ENCODE results near the gene NCF4.
A peak's percentile ranks its signal among the peaks of the same experiment; 100 is the strongest.

Gene NCF4

DNA sequence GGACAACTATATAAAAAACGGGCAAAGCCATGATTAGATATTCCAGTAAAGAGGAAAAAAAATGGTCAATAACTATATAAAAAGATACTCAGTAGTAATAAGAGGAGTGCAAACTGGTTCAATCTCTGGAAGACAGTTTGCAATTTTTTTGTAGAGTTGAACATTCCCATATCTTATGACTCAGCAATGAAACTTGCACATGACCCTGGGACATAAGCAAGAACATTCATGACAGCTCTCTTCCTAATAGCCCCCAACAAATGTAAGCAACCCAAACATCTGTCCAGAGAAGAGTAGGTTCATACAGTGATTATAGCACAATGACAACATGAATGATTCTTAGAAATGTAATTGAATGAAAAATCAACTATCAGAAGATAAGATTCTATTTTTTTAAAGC, 30.8 kb downstream of the NCF4 start:
- Mint-ChIP-seq H3K27ac (no peak overlapping the region), H3K4me1 (peaks cover 20% of the 10 kb centered on the region), H3K4me3 (no peak overlapping the region), H3K27me3 (peaks cover 41% of the 10 kb centered on the region), H3K9me3 (peaks cover 7 to 20% of the 10 kb centered on the region in 2 donors)
- ATAC-seq: no peak
- DNase-seq: no peak

DNA sequence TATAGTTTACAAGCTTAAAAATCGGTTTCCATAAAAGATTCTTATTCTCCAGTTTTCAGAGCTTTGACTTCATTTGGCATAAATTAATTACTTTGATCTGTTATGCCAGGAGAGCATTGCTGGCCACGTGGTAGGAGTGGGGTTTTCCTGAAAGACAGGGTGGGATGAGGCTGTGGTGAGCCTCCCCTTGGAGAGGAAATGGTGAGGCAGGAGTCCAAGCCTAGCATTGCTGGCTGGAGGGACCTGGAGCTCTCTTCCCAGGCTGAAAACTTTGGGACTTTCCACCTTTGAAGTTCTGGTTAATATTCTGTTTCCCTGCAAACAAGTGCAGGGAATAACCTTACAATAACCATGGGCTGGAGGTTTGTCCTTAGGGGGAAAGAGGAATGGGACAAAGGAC, 31.5 kb downstream of the NCF4 start:
- Mint-ChIP-seq H3K4me3 (no peak overlapping the region), H3K27ac (peak overlapping the region; percentile 28 to 68)
- DNase-seq: no peak

DNA sequence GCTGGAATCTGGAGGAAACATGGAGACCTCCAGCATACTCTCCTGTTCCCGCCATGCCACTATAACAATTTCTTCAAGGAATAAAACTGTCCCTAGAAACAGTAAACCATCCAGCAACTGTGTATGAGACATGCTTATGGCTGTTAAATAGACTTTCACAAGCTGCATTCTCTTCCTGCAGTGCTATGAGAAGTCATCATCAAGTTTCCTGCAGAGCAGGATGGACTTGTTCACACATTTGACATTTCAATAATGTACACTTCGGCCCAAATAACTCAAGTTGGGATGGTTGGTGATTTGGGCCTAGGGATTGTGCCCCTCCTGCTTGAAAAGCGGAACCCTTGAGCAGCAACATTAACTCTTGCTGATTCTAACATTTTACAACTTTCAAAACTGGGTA, 32.5 kb downstream of the NCF4 start:
- Mint-ChIP-seq H3K4me1 (peaks cover 15% of the 10 kb centered on the region), H3K27me3 (peaks cover 36% of the 10 kb centered on the region), H3K27ac (no peak overlapping the region), H3K4me3 (no peak overlapping the region), H3K9me3 (peaks cover 7 to 21% of the 10 kb centered on the region in 2 donors)
- DNase-seq (no peak), ATAC-seq (no peak)

More for the DNA sequence above, 31.5 kb downstream of the NCF4 start:
- ATAC-seq: no peak
- Mint-ChIP-seq H3K9me3 (peaks cover 7 to 21% of the 10 kb centered on the region in 2 donors), H3K4me1 (peaks cover 18% of the 10 kb centered on the region), H3K27me3 (peaks cover 43% of the 10 kb centered on the region)

DNA sequence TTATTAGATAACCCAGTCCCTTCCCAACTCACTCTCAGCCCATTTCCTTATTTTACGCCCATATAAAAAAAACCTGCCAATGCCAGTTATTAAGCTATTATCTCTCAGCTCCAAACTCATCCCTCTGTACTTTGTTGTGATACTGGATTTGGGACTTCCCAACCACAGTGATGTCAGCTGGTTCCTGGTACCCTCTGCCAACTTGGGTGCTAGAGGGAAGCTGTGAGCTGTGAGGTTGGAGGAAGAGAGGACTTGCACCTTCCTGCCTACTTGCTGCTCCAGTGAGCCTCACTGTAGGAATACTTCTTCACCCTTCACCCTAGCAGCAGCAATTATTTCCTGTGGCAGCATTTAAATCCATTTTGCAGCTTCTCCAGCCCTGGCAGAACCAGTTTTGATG, 33.5 kb downstream of the NCF4 start:
- Mint-ChIP-seq H3K9me3 (peaks cover 7 to 21% of the 10 kb centered on the region in 2 donors), H3K27me3 (peaks cover 45% of the 10 kb centered on the region), H3K27ac (no peak overlapping the region), H3K4me1 (peaks cover 15% of the 10 kb centered on the region), H3K4me3 (no peak overlapping the region)
- no peak for DNase-seq
- no peak for ATAC-seq

DNA sequence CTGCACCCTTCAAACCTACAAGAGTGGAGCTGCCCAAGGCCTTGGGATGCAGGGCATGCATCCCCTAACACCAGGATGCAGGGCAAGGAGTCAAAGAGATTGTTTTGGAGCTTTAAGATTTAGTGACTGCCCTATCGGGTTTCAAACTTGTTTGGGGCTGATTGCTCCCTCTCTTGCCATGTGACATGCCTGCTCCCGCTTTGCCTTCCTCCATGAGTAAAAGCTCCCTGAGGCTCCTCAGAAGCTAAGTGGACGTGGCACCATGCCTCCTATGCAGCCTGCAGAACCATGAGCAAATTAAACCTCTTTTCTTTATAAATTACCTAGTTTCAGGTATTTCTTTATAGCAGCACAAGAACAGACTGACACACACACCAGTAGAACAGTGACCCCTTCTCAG, 36.8 kb downstream of the NCF4 start:
- Mint-ChIP-seq H3K4me3 (no peak overlapping the region), H3K27ac (no peak overlapping the region), H3K4me1 (peaks cover 21% of the 10 kb centered on the region), H3K27me3 (peaks cover 55% of the 10 kb centered on the region), H3K9me3 (peaks cover 7 to 21% of the 10 kb centered on the region in 2 donors)
- DNase-seq (no peak), ATAC-seq (no peak)

DNA sequence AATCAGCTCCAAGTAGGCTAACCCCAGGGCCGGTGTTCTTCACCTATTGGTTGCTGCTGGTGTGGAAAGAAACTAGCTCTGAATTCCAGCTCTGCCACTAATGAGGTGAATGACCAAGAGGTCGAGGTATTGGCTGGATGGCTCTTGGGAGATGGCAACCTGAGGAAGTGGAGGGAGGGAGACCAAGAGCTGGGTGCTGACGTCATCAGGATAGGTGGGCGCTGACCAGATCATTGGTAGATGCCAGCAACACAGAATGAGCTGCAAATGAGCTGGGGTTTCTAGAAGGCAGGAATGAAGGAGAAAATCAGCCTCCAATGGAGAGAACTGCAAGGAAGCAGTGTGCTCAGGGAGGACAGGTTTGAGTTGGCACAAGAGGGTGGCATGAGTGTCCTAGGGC, 37.9 kb downstream of the NCF4 start:
- no peak for ATAC-seq
- Mint-ChIP-seq H3K27ac (no peak overlapping the region), H3K4me3 (no peak overlapping the region)

DNA sequence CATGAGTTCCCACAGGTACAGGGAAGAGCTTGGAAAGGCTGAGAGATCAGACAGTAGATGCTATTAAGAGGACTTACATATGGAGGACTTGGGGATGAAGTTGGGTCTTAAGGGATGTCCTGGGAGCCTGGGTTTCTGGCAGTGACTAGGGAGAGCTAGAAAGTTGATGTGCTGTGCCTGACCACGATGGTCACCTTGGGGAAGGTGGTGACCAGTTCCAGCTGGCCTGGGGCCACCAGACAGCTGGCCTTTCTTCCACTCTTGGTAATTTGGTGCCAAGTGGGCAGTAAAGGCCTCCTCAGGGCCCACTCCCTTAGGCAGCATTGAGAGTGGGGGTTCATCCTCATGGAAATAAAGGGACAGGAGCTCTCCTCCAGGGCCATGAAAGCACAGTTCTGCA, 38.7 kb downstream of the NCF4 start:
- Mint-ChIP-seq H3K4me3 (no peak overlapping the region), H3K27ac (peak overlapping the region in 1 of 2 donors; percentile 13), H3K27me3 (peaks cover 74% of the 10 kb centered on the region), H3K4me1 (peaks cover 21% of the 10 kb centered on the region), H3K9me3 (peaks cover 7 to 21% of the 10 kb centered on the region in 2 donors)
- no peak for DNase-seq
- no peak for ATAC-seq

More for the DNA sequence above, 37.9 kb downstream of the NCF4 start:
- H3K4me1 Mint-ChIP-seq: peaks cover 21% of the 10 kb centered on the region
- peaks cover 66% of the 10 kb centered on the region for H3K27me3 Mint-ChIP-seq
- no peak for DNase-seq
- H3K9me3 Mint-ChIP-seq: peaks cover 7 to 21% of the 10 kb centered on the region in 2 donors

DNA sequence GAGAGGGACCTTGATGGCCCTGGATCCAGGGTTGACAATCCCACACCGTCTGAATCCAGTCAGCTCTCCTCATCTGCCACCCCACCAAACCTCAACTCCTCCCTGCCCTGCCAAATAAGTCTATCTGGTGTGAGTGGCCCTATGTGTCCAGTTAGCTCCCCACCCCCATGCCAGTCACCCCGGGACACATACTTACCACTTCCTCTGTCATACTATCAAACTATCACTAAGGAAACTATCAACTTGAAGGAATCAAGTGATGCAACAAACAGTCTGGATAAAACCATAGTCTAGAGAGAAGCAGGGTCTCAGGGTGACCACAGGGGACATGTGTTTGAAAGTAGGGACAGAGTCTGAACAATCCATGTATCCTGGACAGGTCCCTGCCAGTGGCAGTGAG, 39.4 kb downstream of the NCF4 start:
- Mint-ChIP-seq H3K4me3 (no peak overlapping the region), H3K4me1 (peaks cover 21% of the 10 kb centered on the region), H3K27me3 (peaks cover 81% of the 10 kb centered on the region), H3K9me3 (peaks cover 3 to 15% of the 10 kb centered on the region in 2 donors), H3K27ac (no peak overlapping the region)
- ATAC-seq: no peak
- no peak for DNase-seq

DNA sequence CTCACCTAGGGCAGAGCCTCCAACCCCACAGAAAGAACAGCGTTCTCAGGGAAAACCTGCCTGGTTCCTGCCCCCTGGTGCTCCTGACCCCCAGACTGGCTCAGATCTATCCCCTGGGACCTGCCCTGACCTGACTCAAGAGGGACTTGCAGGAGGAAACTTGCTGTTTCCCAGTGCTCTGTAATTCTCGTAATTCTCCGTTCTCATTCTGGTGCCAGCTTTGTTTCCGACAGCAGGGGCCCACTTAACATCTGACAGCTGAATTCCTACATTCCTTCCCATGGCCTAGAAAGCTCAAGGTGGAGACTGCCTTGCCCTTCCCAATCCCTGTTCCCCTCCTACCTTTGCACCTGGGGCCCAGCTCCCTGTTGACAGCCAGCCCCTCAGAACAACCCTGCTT, 40.1 kb downstream of the NCF4 start:
- Mint-ChIP-seq H3K4me1 (peaks cover 21% of the 10 kb centered on the region), H3K9me3 (peaks cover 0 to 9% of the 10 kb centered on the region in 2 donors), H3K27ac (peak overlapping the region; percentile 78 to 92), H3K4me3 (peak overlapping the region in 1 of 2 donors; percentile 26), H3K27me3 (peaks cover 83% of the 10 kb centered on the region)
- ATAC-seq: no peak
- DNase-seq: no peak

DNA sequence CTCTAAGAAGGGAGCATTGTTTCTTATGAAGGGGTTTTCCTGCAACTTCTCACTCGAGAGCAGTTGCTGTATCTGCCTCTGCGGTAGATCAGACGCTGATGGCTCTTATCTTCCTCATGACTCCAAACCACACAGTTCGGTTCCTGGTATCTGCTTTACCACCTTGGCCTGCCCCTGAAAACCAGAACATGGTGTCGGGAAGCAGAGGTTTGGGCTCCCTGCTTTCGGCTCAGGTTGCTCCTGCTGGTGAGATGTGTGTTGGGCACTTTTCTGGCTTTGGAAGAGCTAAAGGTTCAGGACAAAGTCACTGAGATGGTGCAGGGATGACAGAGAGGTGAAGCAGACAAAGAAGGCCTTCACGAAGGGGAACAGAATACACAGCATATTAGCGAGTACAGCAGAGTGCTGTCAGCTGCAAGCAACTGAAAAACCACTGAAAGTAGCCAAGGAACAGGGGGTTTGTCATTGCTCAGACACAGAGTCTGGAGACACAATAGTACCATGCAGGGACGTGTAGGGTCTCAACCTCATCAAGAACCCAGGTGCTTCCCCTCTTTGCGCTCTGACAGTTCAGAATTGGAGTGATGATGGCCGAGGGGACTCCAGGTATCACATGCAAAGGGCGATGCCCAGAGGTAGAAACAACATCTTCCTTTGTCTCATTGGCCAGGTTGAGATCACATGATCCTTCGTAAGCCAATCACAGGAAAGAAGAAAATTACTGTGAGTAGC, 40.8 kb downstream of the NCF4 start:
- H3K4me3 Mint-ChIP-seq: peak overlapping the region in 1 of 2 donors; percentile 38
- H3K27ac Mint-ChIP-seq: peak overlapping the region; percentile 78 to 92
- H3K4me1 Mint-ChIP-seq: peaks cover 21% of the 10 kb centered on the region
- H3K27me3 Mint-ChIP-seq: peaks cover 83% of the 10 kb centered on the region
- peaks cover 0 to 2% of the 10 kb centered on the region in 2 donors for H3K9me3 Mint-ChIP-seq
- DNase-seq: peak; percentile 25 to 51
- ATAC-seq: peak; percentile 92

DNA sequence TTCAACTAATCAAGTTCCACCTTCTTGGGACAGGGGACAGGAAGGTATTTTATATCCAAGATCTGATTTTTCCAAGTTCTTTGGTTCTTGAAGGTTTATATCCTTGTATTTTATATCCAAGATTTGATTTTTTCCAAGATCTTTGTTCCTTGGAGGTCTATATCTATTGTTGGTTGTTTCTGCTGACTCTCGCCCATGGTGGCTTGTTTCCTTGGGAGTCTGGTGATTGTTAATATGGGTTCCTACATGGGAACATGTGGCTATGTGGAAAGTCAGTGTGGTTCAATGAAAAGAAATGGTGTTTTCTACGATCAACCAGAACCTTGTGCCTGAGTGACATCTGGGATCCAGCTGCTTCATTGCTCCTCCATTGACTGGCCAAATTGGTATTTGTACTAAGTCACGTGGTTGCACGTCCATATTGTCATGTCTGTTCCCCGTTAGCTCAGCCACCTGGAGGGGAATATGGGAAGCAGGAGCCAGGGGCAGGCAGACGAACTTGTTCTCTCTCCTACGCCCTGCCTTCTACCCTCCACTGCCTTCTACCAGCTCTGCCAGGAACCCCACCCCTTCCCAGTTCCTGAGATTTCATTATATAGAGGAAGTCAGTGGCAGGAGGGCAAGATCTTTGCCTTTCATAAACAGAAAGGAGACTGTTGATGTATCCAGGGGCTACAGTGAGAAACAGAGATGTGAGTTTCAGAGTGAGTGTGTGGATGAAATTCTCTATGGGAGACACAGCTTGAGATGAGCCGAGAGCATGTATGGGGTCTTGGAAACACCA, 41.5 kb downstream of the NCF4 start:
- no peak for ATAC-seq
- Mint-ChIP-seq H3K9me3 (no peaks in the 10 kb centered on the region), H3K4me3 (no peak overlapping the region), H3K27me3 (peaks cover 77% of the 10 kb centered on the region), H3K27ac (no peak overlapping the region), H3K4me1 (peaks cover 21% of the 10 kb centered on the region)
- no peak for DNase-seq

DNA sequence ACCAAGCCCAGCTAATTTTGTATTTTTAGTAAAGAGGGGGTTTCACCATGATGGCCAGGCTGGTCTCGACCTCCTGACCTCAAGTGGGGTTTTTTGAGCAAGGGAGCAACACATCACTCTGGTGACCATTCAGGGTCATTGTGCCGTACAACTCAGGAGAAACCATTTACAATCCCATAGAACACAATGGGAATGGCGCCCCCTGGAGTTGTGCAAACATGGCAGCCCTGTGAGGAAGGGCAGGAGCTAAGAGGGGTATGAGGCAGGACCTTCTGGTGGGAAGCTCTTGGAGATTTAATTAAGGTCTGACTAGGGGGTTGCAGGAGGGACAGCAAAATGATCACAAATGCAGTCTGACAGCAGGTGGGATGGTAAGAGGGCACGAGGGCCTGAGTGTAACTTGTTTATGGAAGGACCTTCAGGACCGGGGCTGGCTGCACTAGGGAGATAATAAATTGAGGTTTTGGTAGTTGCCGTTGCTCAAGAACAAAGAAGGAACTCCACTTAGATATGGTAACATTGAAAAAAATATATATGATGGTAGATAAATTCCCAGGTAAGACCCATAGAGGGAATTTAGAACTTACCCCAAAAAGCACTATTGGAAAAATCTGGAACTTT, 43.6 kb downstream of the NCF4 start:
- peaks cover 21% of the 10 kb centered on the region for H3K4me1 Mint-ChIP-seq
- H3K4me3 Mint-ChIP-seq: no peak overlapping the region
- DNase-seq: no peak
- H3K27me3 Mint-ChIP-seq: peaks cover 79% of the 10 kb centered on the region
- H3K27ac Mint-ChIP-seq: no peak overlapping the region
- H3K9me3 Mint-ChIP-seq: no peaks in the 10 kb centered on the region
- ATAC-seq: no peak

DNA sequence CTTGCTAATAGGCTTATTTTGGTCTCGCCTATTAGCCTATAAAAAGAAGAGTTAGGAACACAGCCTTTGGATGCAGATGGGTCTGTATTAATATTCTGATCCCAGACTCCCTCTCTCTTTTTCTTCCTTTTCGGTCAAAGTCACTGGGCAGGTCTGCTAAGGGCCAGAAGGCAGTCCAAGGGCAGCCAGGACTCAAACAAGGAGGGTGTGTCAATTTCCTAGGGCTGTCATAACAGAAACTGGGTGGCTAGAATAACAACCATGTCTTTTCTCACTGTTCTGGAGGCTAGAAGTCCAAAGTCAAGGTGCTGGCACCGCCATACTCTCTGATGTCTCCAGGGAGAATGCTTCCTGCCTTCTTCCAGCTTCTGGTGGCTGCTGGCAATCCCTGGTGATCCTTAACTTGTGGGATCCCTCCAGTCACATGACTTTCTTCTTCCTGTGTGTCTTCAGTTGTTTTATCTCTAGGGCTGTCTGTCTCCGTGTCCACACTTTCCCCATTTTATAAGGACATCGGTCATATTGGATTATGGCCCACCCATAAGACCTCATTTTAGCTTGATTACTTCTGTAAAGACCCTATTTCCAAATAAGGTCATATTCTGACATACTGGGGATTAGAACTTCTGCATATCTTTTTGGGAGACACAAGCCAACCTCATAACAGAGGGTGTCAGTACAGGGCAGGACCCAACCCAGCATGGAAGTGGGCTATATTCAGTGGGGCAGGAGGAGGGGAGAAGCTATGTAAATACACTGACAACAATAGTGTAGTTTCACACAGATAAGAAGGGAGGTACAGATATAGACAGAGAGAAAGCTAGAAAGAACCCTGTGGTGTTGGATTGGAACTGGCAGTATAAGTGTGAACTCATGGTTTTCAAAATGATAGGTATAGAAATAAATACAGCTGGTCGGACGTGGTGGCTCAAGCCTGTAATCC, 46.7 kb downstream of the NCF4 start:
- H3K4me1 Mint-ChIP-seq: no peaks in the 10 kb centered on the region
- peak overlapping the region in 1 of 2 donors; percentile 59 for H3K27ac Mint-ChIP-seq
- peaks cover 80% of the 10 kb centered on the region for H3K27me3 Mint-ChIP-seq
- ATAC-seq (no peak), DNase-seq (no peak)
- no peak overlapping the region for H3K4me3 Mint-ChIP-seq
- no peaks in the 10 kb centered on the region for H3K9me3 Mint-ChIP-seq

DNA sequence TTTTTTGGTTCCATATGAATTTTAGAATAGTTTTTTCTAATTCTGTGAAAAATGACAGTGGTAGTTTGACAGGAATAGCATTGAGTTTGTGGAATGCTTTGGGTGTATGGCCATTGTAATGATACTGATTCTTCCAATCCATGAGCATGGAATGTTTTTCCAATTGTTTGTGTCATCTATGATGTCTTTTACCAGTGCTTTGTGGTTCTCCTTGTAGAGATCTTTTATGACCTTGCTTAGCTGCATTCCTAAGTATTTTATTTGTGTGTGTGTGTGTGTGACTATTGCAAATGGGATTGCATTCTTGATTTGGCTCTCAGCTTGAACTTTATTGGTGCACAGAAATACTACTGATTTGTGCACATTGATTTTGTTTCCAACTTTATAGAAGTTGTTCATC, 49.7 kb downstream of the NCF4 start:
- no peak overlapping the region for H3K27ac Mint-ChIP-seq
- H3K9me3 Mint-ChIP-seq: no peaks in the 10 kb centered on the region
- ATAC-seq (no peak), DNase-seq (no peak)
- H3K4me3 Mint-ChIP-seq: no peak overlapping the region
- H3K4me1 Mint-ChIP-seq: peaks cover 11% of the 10 kb centered on the region
- H3K27me3 Mint-ChIP-seq: peaks cover 70% of the 10 kb centered on the region

All from stimulated activated naive CD8-positive, alpha-beta T cell treated with anti-CD3 and anti-CD28 coated beads, Interleukin-15, amount 100 ng/mL, for 72 hours (primary cell).